Measurements from ENCODE around the gene KDM5A.

Gene KDM5A

GRCh38 chr12:272942-273341 is 116.2 kb downstream of the KDM5A start:
- Histone ChIP-seq H3K27ac (ENCODE audit: low read depth, low read length) (no peak overlapping the region), H3K9ac (ENCODE audit: low read depth, low read length) (no peak overlapping the region), H3K4me1 (ENCODE audit: control insufficient read depth, insufficient read depth, low read length) (no peaks in the 10 kb centered on the region), H3K27me3 (ENCODE audit: control insufficient read depth, insufficient read depth, low read length) (no peaks in the 10 kb centered on the region), H3K4me3 (ENCODE audit: low read depth, low read length) (no peak overlapping the region), H3K36me3 (ENCODE audit: control insufficient read depth, insufficient read depth, low read length) (no peaks in the 10 kb centered on the region), H3K9me3 (ENCODE audit: control insufficient read depth, insufficient read depth, low read length) (no peaks in the 10 kb centered on the region)

GRCh38 chr12:271161-271560 is 118.0 kb downstream of the KDM5A start:
- Histone ChIP-seq H3K36me3 (ENCODE audit: control insufficient read depth, insufficient read depth, low read length) (no peaks in the 10 kb centered on the region), H3K4me3 (ENCODE audit: low read depth, low read length) (no peak overlapping the region), H3K27me3 (ENCODE audit: control insufficient read depth, insufficient read depth, low read length) (no peaks in the 10 kb centered on the region), H3K27ac (ENCODE audit: low read depth, low read length) (no peak overlapping the region), H3K9ac (ENCODE audit: low read depth, low read length) (no peak overlapping the region), H3K4me1 (ENCODE audit: control insufficient read depth, insufficient read depth, low read length) (no peaks in the 10 kb centered on the region), H3K9me3 (ENCODE audit: control insufficient read depth, insufficient read depth, low read length) (no peaks in the 10 kb centered on the region)

- no peaks in the 10 kb centered on the region; the same call in 1 of the 2 replicates for H3K27me3 ChIP-seq (ENCODE audit: control insufficient read depth, insufficient read depth, low read length)
- H3K4me3 ChIP-seq (ENCODE audit: low read depth, low read length) = no peak overlapping the region
- H3K36me3 ChIP-seq (ENCODE audit: control insufficient read depth, insufficient read depth, low read length) = no peaks in the 10 kb centered on the region
- no peak overlapping the region for H3K9ac ChIP-seq (ENCODE audit: low read depth, low read length)
- H3K4me1 ChIP-seq (ENCODE audit: control insufficient read depth, insufficient read depth, low read length) = no peaks in the 10 kb centered on the region
- H3K27ac ChIP-seq (ENCODE audit: low read depth, low read length) = no peak overlapping the region
- no peaks in the 10 kb centered on the region for H3K9me3 ChIP-seq (ENCODE audit: control insufficient read depth, insufficient read depth, low read length)
Measured at GRCh38 chr12:269191-269590, 119.9 kb downstream of the KDM5A start.

GRCh38 chr12:268483-268840 is 120.7 kb downstream of the KDM5A start:
- H3K9me3 ChIP-seq (ENCODE audit: control insufficient read depth, insufficient read depth, low read length) = no peaks in the 10 kb centered on the region
- no peaks in the 10 kb centered on the region for H3K36me3 ChIP-seq (ENCODE audit: control insufficient read depth, insufficient read depth, low read length)
- no peak overlapping the region for H3K4me3 ChIP-seq (ENCODE audit: low read depth, low read length)
- H3K27ac ChIP-seq (ENCODE audit: low read depth, low read length) = no peak overlapping the region
- no peak overlapping the region for H3K9ac ChIP-seq (ENCODE audit: low read depth, low read length)
- H3K27me3 ChIP-seq (ENCODE audit: control insufficient read depth, insufficient read depth, low read length) = no peaks in the 10 kb centered on the region; the same call in 1 of the 2 replicates
- H3K4me1 ChIP-seq (ENCODE audit: control insufficient read depth, insufficient read depth, low read length) = no peaks in the 10 kb centered on the region

- Histone ChIP-seq H3K36me3 (ENCODE audit: control insufficient read depth, insufficient read depth, low read length) (no peaks in the 10 kb centered on the region), H3K9me3 (ENCODE audit: control insufficient read depth, insufficient read depth, low read length) (no peaks in the 10 kb centered on the region), H3K4me1 (ENCODE audit: control insufficient read depth, insufficient read depth, low read length) (no peaks in the 10 kb centered on the region), H3K4me3 (ENCODE audit: low read depth, low read length) (no peak overlapping the region), H3K27ac (ENCODE audit: low read depth, low read length) (no peak overlapping the region), H3K9ac (ENCODE audit: low read depth, low read length) (no peak overlapping the region), H3K27me3 (ENCODE audit: control insufficient read depth, insufficient read depth, low read length) (no peaks in the 10 kb centered on the region; the same call in 1 of the 2 replicates)
Measured at GRCh38 chr12:267581-268482, 121.3 kb downstream of the KDM5A start.

- no peak overlapping the region for H3K4me3 ChIP-seq (ENCODE audit: low read depth, low read length)
- no peak overlapping the region for H3K9ac ChIP-seq (ENCODE audit: low read depth, low read length)
- no peaks in the 10 kb centered on the region for H3K9me3 ChIP-seq (ENCODE audit: control insufficient read depth, insufficient read depth, low read length)
- no peaks in the 10 kb centered on the region for H3K4me1 ChIP-seq (ENCODE audit: control insufficient read depth, insufficient read depth, low read length)
- no peaks in the 10 kb centered on the region; the same call in 1 of the 2 replicates for H3K27me3 ChIP-seq (ENCODE audit: control insufficient read depth, insufficient read depth, low read length)
- H3K36me3 ChIP-seq (ENCODE audit: control insufficient read depth, insufficient read depth, low read length) = no peaks in the 10 kb centered on the region
- H3K27ac ChIP-seq (ENCODE audit: low read depth, low read length) = no peak overlapping the region
Measured at GRCh38 chr12:265096-265495, 124.0 kb downstream of the KDM5A start.

- no peaks in the 10 kb centered on the region for H3K9me3 ChIP-seq (ENCODE audit: control insufficient read depth, insufficient read depth, low read length)
- H3K9ac ChIP-seq (ENCODE audit: low read depth, low read length) = no peak overlapping the region
- H3K4me3 ChIP-seq (ENCODE audit: low read depth, low read length) = no peak overlapping the region
- H3K27ac ChIP-seq (ENCODE audit: low read depth, low read length) = no peak overlapping the region
- H3K4me1 ChIP-seq (ENCODE audit: control insufficient read depth, insufficient read depth, low read length) = no peaks in the 10 kb centered on the region
- no peaks in the 10 kb centered on the region for H3K36me3 ChIP-seq (ENCODE audit: control insufficient read depth, insufficient read depth, low read length)
- no peaks in the 10 kb centered on the region; the same call in 1 of the 2 replicates for H3K27me3 ChIP-seq (ENCODE audit: control insufficient read depth, insufficient read depth, low read length)
Measured at GRCh38 chr12:264269-264668, 124.9 kb downstream of the KDM5A start.

GRCh38 chr12:263574-263973 is 125.5 kb downstream of the KDM5A start:
- Histone ChIP-seq H3K4me1 (ENCODE audit: control insufficient read depth, insufficient read depth, low read length) (no peaks in the 10 kb centered on the region), H3K9me3 (ENCODE audit: control insufficient read depth, insufficient read depth, low read length) (no peaks in the 10 kb centered on the region), H3K27ac (ENCODE audit: low read depth, low read length) (no peak overlapping the region), H3K27me3 (ENCODE audit: control insufficient read depth, insufficient read depth, low read length) (no peaks in the 10 kb centered on the region; the same call in 1 of the 2 replicates), H3K4me3 (ENCODE audit: low read depth, low read length) (no peak overlapping the region), H3K9ac (ENCODE audit: low read depth, low read length) (no peak overlapping the region), H3K36me3 (ENCODE audit: control insufficient read depth, insufficient read depth, low read length) (no peaks in the 10 kb centered on the region)

GRCh38 chr12:262817-263216 is 126.3 kb downstream of the KDM5A start, which contains the start of gene SLC6A13:
Gene SLC6A13 (minus strand): TSS chr12:262836. CDS start chr12:260052, 2,784 bp downstream.
- Histone ChIP-seq H3K9me3 (ENCODE audit: control insufficient read depth, insufficient read depth, low read length) (no peaks in the 10 kb centered on the region), H3K27me3 (ENCODE audit: control insufficient read depth, insufficient read depth, low read length) (no peaks in the 10 kb centered on the region; the same call in 1 of the 2 replicates), H3K4me3 (ENCODE audit: low read depth, low read length) (no peak within 1 kb of the TSS), H3K27ac (ENCODE audit: low read depth, low read length) (no peak within 1 kb of the TSS), H3K9ac (ENCODE audit: low read depth, low read length) (no peak within 1 kb of the TSS), H3K4me1 (ENCODE audit: control insufficient read depth, insufficient read depth, low read length) (no peaks in the 10 kb centered on the region), H3K36me3 (ENCODE audit: control insufficient read depth, insufficient read depth, low read length) (no peaks in the 10 kb centered on the region)

GRCh38 chr12:262113-262512 is 127.0 kb downstream of the KDM5A start:
- Histone ChIP-seq H3K4me1 (ENCODE audit: control insufficient read depth, insufficient read depth, low read length) (no peaks in the 10 kb centered on the region), H3K9me3 (ENCODE audit: control insufficient read depth, insufficient read depth, low read length) (no peaks in the 10 kb centered on the region), H3K36me3 (ENCODE audit: control insufficient read depth, insufficient read depth, low read length) (no peaks in the 10 kb centered on the region), H3K4me3 (ENCODE audit: low read depth, low read length) (no peak overlapping the region), H3K9ac (ENCODE audit: low read depth, low read length) (no peak overlapping the region), H3K27ac (ENCODE audit: low read depth, low read length) (no peak overlapping the region), H3K27me3 (ENCODE audit: control insufficient read depth, insufficient read depth, low read length) (no peaks in the 10 kb centered on the region; the same call in 1 of the 2 replicates)

GRCh38 chr12:257521-258321 is 131.4 kb downstream of the KDM5A start:
- no peak overlapping the region for H3K27ac ChIP-seq (ENCODE audit: low read depth, low read length)
- no peaks in the 10 kb centered on the region for H3K27me3 ChIP-seq (ENCODE audit: control insufficient read depth, insufficient read depth, low read length)
- no peak overlapping the region for H3K4me3 ChIP-seq (ENCODE audit: low read depth, low read length)
- no peaks in the 10 kb centered on the region; the same call in 1 of the 2 replicates for H3K4me1 ChIP-seq (ENCODE audit: control insufficient read depth, insufficient read depth, low read length)
- H3K36me3 ChIP-seq (ENCODE audit: control insufficient read depth, insufficient read depth, low read length) = no peaks in the 10 kb centered on the region
- no peak overlapping the region for H3K9ac ChIP-seq (ENCODE audit: low read depth, low read length)
- H3K9me3 ChIP-seq (ENCODE audit: control insufficient read depth, insufficient read depth, low read length) = no peaks in the 10 kb centered on the region
